ELR (cell line): ENCODE measurements around the gene MMP17.
A peak's percentile ranks its signal among the peaks of the same experiment; 100 is the strongest.

Experiments used
- DNase-seq: peaks from one replicate; pipeline ENCODE4 v3.0.0-alpha.2; 2015; ENCODE audit warnings: low read depth

MMP17 gene

DNA sequence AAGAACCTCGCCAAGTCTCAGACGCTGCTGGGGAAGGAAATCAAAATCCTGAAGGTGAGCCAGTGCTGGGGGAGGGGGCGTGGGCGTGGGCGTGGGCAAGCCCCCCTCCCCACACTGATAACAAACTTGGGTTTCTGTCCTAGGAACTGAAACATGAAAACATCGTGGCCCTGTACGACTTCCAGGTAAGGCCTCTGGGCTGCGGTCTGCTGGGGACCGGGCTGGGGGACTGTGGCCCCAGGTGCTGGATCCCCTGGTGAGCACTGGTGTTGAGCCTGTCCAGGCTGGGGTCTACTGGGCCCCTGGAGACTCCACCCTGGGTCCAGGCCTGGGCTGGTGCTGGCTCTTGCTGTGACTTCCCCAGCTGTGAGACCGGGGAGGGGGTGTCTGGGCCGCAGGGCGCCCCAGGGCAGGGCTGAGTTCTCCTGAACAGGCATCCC, 67.5 kb downstream of the MMP17 start:
- no peak for DNase-seq

DNA sequence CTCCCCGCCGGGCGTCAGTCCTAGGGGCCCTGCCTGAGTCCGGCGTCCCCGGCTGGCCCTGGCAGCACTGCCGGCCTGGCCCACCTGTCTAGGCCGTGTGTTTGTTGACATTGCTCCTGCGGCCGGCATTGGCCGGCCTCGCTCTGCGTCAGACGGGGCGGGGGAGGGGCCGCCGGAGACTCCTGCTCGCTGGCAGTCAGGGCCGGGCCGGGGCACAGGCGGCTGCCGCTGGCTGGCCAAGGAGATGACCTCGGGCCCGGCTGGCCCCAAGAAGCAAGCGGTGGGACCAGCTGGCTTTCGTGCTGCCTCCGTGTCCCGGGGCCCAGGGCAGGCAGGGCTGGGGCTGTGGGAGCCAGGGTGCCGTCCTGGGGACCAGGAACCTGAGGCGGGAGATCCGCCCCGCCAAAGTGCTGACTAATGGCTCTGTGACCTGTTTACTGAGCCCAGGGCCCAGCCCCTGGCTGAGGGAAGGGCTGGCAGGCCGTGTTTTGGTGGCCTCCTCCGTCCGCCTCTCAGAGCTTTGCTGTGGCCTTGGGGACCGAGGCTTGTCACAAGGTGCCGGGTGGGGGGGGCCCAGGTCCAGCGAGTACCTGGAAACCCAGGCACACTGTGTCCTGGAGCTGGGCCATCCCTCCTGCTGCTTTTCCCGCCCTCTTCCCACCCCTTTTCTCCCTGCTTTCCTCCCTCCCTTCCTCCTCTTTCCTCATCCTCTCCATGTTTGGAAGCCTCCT, 68.1 kb downstream of the MMP17 start:
- peak; percentile 86 for DNase-seq

DNA sequence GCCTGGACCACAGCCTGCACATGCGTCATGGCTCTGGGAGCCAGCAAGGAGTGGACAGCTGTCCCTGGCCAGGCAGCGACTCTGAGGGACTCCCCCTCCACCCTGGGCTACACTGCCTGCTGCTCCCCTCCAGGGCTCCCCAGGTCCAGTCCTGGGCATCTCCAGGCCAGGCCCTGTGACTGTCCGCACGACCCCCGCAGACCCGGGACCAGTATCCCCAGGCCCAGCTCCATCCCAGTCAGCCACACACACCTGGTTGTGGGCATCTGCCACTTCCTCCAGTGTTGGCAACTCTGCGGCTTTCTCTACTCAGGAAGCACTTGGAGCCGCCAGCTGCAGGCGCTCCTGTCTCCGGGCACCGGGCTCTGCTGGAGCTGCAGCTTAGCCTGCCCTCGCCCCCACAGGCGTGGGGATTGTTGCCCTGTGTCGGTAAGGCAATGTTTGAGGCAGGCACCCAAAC, 68.6 kb downstream of the MMP17 start:
- no peak for DNase-seq

DNA sequence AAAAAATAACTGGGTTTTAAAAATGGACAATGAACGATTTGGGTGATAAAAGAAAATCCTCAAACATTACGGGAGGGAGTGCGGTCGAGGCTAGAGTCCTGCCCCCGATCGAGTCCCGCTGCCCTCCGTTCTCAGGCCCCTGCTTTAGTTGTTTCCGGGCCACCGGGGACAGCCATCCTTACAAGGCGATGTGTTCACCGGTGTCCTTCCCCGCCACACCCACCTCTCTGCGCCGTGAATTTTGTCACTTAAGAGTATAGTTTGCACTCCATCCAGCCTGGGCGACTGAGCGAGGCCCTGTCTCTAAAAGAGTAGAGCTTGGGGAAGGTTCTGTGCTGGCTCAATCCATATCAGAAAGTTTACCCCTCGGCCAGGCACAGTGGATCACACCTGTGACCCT, 69.1 kb downstream of the MMP17 start:
- DNase-seq: no peak

DNA sequence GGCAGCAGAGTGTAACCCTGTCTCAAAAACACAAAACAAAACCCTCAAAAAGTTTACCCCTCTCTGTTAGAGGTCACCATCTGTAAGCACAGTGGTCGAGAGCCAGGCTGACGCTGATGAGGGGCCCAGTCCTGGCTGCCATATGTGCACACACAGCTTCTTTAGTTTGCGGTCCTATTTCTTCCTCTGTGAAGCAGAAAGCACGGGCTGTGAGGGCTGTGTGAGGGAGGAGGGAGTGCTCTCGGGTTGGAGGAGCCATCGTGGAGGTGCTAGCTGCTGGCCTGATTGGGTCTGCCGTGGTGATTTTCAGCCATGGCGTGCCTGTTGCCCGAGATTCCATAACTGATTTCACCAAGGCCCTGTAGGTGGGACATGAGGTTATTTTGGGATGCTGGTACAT, 69.7 kb downstream of the MMP17 start:
- DNase-seq: no peak

DNA sequence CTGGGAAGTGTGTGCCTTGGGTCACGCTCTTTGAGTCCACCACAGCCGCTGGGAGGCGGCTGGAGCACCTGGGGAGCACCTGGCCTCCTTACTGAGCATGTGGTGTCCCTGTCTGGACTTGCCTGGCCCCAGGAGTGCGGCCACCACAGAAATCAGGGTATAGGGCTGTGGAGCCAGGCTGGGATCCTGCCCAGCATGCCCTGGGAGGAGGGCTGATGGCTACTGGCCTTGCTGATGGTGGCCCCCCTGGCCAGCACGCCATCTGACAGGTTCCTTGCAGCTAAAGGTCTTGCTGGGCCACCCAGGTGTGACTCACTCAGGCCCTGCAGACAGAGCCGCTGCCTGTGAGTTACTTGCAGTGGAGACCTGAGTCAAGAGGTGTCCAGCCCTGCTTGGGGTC, 72.2 kb downstream of the MMP17 start:
- no peak for DNase-seq
